GM19395 (cell line): ENCODE data around the gene CDH18.

Experiments
- ATAC-seq: cut with Tn5 transposase; IDR thresholded peaks from one replicate; pipeline ENCODE4 v1.9.1; 2021; ENCODE audit warnings: mild to moderate bottlenecking, moderate library complexity; ENCODE audit not compliant: unreplicated experiment

Gene CDH18

GRCh38 chr5:19496056-19496455 is 491.9 kb downstream of the CDH18 start:
- no peak for ATAC-seq

GRCh38 chr5:19492861-19493260 is 495.1 kb downstream of the CDH18 start:
- ATAC-seq, result no peak

- no peak for ATAC-seq
These were observed 499.2 kb downstream of the CDH18 start for GRCh38 chr5:19488786-19489185.

GRCh38 chr5:19487480-19487879 is 500.5 kb downstream of the CDH18 start:
- ATAC-seq, result no peak

GRCh38 chr5:19479562-19479961 is 508.4 kb downstream of the CDH18 start:
- no peak for ATAC-seq

GRCh38 chr5:19462019-19462418 is 526.0 kb downstream of the CDH18 start:
- ATAC-seq, result no peak

- ATAC-seq, result no peak
These were observed 563.5 kb downstream of the CDH18 start for GRCh38 chr5:19424506-19424905.
